HG03095 (cell line): ENCODE data around the gene PGA3.
"Not testable (repeated sequence)": the region's sequence is repeated elsewhere in the genome, so short reads cannot be mapped to it uniquely, and the experiment has no call there.

Source experiments
- ATAC-seq: cut with Tn5 transposase; IDR thresholded peaks from one replicate; pipeline ENCODE4 v1.9.1; 2021; ENCODE audit warnings: moderate library complexity; ENCODE audit not compliant: unreplicated experiment

PGA3 gene

DNA sequence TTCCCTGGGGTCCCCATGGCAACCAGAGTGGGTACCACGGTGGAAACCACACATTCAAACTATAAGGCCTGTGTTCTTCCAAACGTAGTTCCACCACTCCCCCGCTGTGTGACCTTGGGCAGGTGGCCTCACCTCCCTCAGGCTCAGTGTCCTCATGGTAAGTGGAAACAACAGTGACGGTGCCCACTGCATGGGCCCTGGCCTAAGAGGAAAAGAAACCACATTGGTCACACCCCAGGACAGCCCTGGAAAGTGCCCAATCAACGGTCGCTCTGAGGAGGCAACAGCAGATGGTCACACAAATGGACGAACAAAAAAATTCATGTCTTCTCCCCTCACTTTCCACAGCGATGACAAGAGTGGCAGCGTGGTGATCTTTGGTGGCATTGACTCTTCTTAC lies 44.8 kb downstream of the PGA3 start:
- ATAC-seq, result not testable (repeated sequence)

DNA sequence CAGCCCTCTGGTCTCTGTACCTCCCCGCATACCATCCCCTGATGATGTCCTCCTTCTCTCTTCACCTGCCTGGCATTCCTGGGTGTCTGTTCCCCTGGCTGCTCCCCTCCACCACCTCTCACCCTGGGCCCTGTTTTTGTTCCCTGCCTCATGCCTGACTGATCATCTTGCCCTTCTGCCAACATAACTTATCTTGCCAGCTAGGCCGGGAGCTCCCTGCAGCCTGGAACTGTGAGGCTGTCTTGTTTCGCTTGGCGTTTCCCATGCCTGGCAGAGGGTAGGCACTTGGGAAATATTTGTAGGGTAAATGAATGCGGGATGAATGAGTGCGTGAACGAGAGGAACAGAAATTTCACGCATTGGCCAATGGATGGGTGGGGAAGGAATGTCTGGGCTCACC lies 45.9 kb downstream of the PGA3 start:
- not testable (repeated sequence) for ATAC-seq

DNA sequence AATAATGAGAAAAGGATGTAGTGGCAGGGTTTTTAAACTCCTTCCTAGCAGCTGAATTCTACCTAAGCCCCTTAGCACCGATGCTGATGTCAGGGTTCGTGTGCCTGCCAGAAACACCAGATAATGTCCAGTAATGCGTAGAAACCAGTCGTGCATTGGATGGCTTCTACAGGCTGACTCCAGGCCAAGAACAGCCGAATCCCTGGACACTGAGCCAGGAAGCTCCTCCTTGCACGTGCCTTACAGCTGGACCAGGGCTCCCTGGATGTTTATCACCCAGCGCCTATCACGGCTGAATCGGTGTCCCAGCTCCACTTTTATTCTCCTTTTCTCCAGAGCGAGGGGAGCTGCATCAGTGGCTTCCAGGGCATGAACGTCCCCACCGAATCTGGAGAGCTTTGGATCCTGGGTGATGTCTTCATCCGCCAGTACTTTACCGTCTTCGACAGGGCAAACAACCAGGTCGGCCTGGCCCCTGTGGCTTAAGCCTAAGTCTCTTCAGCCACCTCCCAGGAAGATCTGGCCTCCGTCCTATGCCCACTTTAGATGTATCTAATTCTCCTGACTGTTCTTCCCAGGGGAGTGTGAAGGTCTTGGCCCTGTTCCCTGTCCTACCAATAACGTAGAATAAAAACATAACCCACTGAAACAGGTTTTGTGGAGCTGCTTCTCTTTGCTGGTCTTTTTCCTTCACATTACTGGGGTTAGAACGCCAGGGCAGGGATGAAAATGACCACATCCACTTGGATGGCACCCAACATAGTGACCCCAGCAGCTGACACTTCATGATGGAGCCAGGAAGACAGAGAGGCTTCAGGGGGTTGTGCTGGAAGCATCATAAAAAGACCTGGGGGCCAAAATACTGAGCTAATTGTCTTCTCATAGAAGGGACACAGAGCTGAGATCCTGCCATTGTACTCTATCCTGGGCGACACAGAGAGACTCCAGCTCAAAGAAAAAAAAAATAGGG lies 47.8 kb downstream of the PGA3 start:
- not testable (repeated sequence) for ATAC-seq

- ATAC-seq, result not testable (repeated sequence)
Measured at GRCh38 chr11:61252332-61252731, 49.0 kb downstream of the PGA3 start.

GRCh38 chr11:61254403-61255025 lies 51.2 kb downstream of the PGA3 start:
- ATAC-seq, result peak; percentile 54

- no peak for ATAC-seq
Measured at GRCh38 chr11:61256710-61257482, 53.6 kb downstream of the PGA3 start.

GRCh38 chr11:61258546-61258945 lies 55.2 kb downstream of the PGA3 start:
- no peak for ATAC-seq

DNA sequence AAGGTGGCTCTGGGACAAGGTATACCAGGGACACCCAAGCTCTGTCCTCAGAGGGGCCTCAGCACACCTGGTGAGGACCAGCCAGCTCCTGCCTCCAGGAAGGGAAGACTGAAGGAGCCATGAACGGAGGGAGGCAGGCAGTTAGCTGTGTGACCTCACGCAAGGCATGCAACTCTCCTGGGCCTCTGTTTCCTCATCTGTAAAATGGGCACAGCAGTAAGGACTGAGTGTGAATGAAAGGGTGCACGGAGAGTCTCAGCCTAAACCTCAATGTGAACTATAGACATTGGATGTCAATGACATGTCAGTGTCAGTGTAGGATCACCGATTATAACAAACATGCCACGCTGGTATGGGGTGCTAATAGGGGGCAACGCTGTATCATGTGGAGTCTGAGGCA lies 56.0 kb downstream of the PGA3 start:
- no peak for ATAC-seq
